SK-N-SH (cell line): Measurements from ENCODE around the gene CD2. TPM values are rescaled to one million over a fixed set of nuclear protein-coding genes. Genes with fewer than 3 reads are reported as not detected.

Source experiments
- CTCF ChIA-PET: fragments of 300-600, 350-600 bp; formaldehyde crosslinking; extraction: SDS; loops from one replicate; lab custom pipeline; 2021; lab: Yijun Ruan, JAX
- POLR2A ChIA-PET: fragments of 350-600 bp; sonication (Branson Sonifier 250); formaldehyde crosslinking; extraction: SDS; loops from one replicate; lab custom pipeline; 2020; ENCODE audit warnings: antibody characterized with exemption, inconsistent platforms; lab: Yijun Ruan, JAX
- DNase-seq: peaks from one replicate; pipeline ENCODE4 v3.0.0; 2012
- H2AFZ ChIP-seq: fragments of 200-600 bp; sonication (generic); 2 replicates; pipeline ENCODE4 v1.8.1; 2016; ENCODE audit warnings: antibody characterized with exemption, mild to moderate bottlenecking, low read depth
- H3F3A ChIP-seq: fragments of 200-600 bp; sonication (generic); replicated peaks from 2 replicates; pipeline ENCODE3; 2016; ENCODE audit warnings: antibody characterized with exemption, mild to moderate bottlenecking; ENCODE audit not compliant: insufficient read depth
- H3K27ac ChIP-seq, 2 experiments: fragments of 200-500 bp in 1 of 2; fragments of 200-600 bp in 1 of 2; sonication (Bioruptor generic) in 1 of 2; sonication (generic), shearing (Covaris generic) in 1 of 2; 2 replicates each; pipeline versions ENCODE4 v1.5.1 to v1.6.1; 2014 to 2016; ENCODE audit warnings: low read depth in 2 of 2, inconsistent platforms in 1 of 2, low read length in 1 of 2, mild to moderate bottlenecking in 1 of 2, mixed read lengths in 1 of 2
- H3K27me3 ChIP-seq: fragments of 200-600 bp; sonication (generic), shearing (Covaris generic); 2 replicates; pipeline ENCODE4 v1.6.1; 2016; ENCODE audit warnings: mixed run types; ENCODE audit not compliant: insufficient read depth
- H3K36me3 ChIP-seq, 2 experiments: fragments of 200-500 bp in 1 of 2; fragments of 200-600 bp in 1 of 2; sonication (Bioruptor generic) in 1 of 2; sonication (generic) in 1 of 2; replicated peaks in 1 of 2; 2 replicates each; pipeline versions ENCODE3 to v1.5.1; 2014 to 2016; ENCODE audit warnings: low read length in 1 of 2, mild to moderate bottlenecking in 1 of 2; ENCODE audit not compliant: insufficient read depth in 2 of 2, control insufficient read depth in 1 of 2
- H3K4me1 ChIP-seq, 2 experiments: fragments of 200-500 bp in 1 of 2; fragments of 200-600 bp in 1 of 2; sonication (Bioruptor generic) in 1 of 2; sonication (generic), shearing (Covaris generic) in 1 of 2; 2 replicates each; pipeline versions ENCODE4 v1.5.1 to v1.6.1; 2014 to 2016; ENCODE audit warnings: low read depth in 1 of 2, low read length in 1 of 2, mixed run types in 1 of 2; ENCODE audit not compliant: insufficient read depth in 2 of 2, control insufficient read depth in 1 of 2
- H3K4me2 ChIP-seq: fragments of 200-600 bp; sonication (generic), shearing (Covaris generic); 2 replicates; pipeline ENCODE4 v1.6.1; 2017; ENCODE audit warnings: mixed run types
- H3K4me3 ChIP-seq, 2 experiments: fragments of 200-500 bp in 1 of 2; fragments of 200-600 bp in 1 of 2; sonication (Bioruptor generic) in 1 of 2; sonication (generic), shearing (Covaris generic) in 1 of 2; 2 replicates each; pipeline versions ENCODE4 v1.5.1 to v1.8.1; 2014 to 2016; ENCODE audit warnings: low read depth in 2 of 2, inconsistent platforms in 1 of 2, low read length in 1 of 2, mild to moderate bottlenecking in 1 of 2, mixed read lengths in 1 of 2, moderate library complexity in 1 of 2
- H3K79me2 ChIP-seq: fragments of 200-600 bp; sonication (generic); 2 replicates; pipeline ENCODE4 v1.8.1; 2017; ENCODE audit warnings: mild to moderate bottlenecking; ENCODE audit not compliant: insufficient read depth
- H3K9ac ChIP-seq: fragments of 200-600 bp; sonication (generic); 2 replicates; pipeline ENCODE4 v1.6.1; 2017; ENCODE audit warnings: mixed run types
- H3K9me2 ChIP-seq: fragments of 200-600 bp; sonication (generic); 2 replicates; pipeline ENCODE4 v1.6.1; 2017; ENCODE audit warnings: mixed run types
- H3K9me3 ChIP-seq: fragments of 200-600 bp; sonication (generic); 2 replicates; pipeline ENCODE4 v1.6.1; 2017; ENCODE audit warnings: mixed run types, mild to moderate bottlenecking, moderate library complexity
- H4K20me1 ChIP-seq: fragments of 200-600 bp; sonication (generic); 2 replicates; pipeline ENCODE4 v1.6.1; 2017; ENCODE audit warnings: mild to moderate bottlenecking, mixed run types; ENCODE audit not compliant: insufficient read depth
- ELF1 ChIP-seq: IDR thresholded peaks from 2 replicates; pipeline ENCODE4 v1.4.0; 2012
- EP300 ChIP-seq, 2 experiments: IDR thresholded peaks; 2 replicates each; pipeline versions ENCODE4 v1.4.0 to v1.6.1; 2012; ENCODE audit warnings: borderline replicate concordance in 1 of 2, low read depth in 1 of 2, low read length in 1 of 2
- EZH2phosphoT487 ChIP-seq: fragments of 200-600 bp; sonication (generic); IDR thresholded peaks from 2 replicates; pipeline ENCODE4 v1.6.1; 2017; ENCODE audit warnings: low read depth, mixed run types, mild to moderate bottlenecking, antibody characterized with exemption, moderate library complexity, borderline replicate concordance
- GABPA ChIP-seq: IDR thresholded peaks from 2 replicates; pipeline ENCODE4 v1.4.0; 2012; ENCODE audit warnings: low read depth, mild to moderate bottlenecking
- GATA2 ChIP-seq: sonication (generic); formaldehyde crosslinking; IDR thresholded peaks from 2 replicates; pipeline ENCODE4 v1.5.0; 2020; ENCODE audit warnings: mild to moderate bottlenecking, missing genetic modification reagents
- MEF2A ChIP-seq: IDR thresholded peaks from 2 replicates; pipeline ENCODE4 v1.4.0; 2012; ENCODE audit warnings: low read depth, borderline replicate concordance
- NFIC ChIP-seq: IDR thresholded peaks from 2 replicates; pipeline ENCODE4 v1.4.0; 2012; ENCODE audit warnings: borderline replicate concordance
- RXRA ChIP-seq: IDR thresholded peaks from 2 replicates; pipeline ENCODE4 v1.4.0; 2012; ENCODE audit warnings: low read depth, mild to moderate bottlenecking, borderline replicate concordance
- SIN3A ChIP-seq: IDR thresholded peaks from 2 replicates; pipeline ENCODE4 v1.6.1; 2012; ENCODE audit warnings: low read depth, mild to moderate bottlenecking, low read length, moderate library complexity, borderline replicate concordance
- TCF12 ChIP-seq: IDR thresholded peaks from 2 replicates; pipeline ENCODE4 v1.4.0; 2012
- USF2 ChIP-seq: fragments of 150-350 bp; IDR thresholded peaks from 2 replicates; pipeline ENCODE4 v1.6.1; 2017; ENCODE audit warnings: antibody characterized with exemption, low read length, low read depth, borderline replicate concordance
- WGBS: methylation state at CpG from one replicate; pipeline ENCODE4 v1.1.6; 2017; ENCODE audit warnings: low lambda C conversion rate; 5-methylcytosine and 5-hydroxymethylcytosine counted together
- polyA plus RNA-seq, 3 experiments: library from polyadenylated mRNA; depleted of rRNA; stranded (reverse); fragments of >200 nt; gene quantifications; 2 replicates each; pipeline ENCODE4 v1.2.3, GENCODE V29; 2012
- TF ChIP-seq, protein P1 (sequence below): IDR thresholded peaks from 2 replicates; pipeline ENCODE4 v1.6.1; 2012; ENCODE audit warnings: mild to moderate bottlenecking, low read depth, low read length, moderate library complexity
- TF ChIP-seq, protein P2 (sequence below): IDR thresholded peaks from 2 replicates; pipeline ENCODE4 v1.4.0; 2012; ENCODE audit warnings: low read depth

Gene CD2
- polyA plus RNA-seq, 1 of the 3 experiments (the other 2 are of a cell fraction), result not detected

DNA sequence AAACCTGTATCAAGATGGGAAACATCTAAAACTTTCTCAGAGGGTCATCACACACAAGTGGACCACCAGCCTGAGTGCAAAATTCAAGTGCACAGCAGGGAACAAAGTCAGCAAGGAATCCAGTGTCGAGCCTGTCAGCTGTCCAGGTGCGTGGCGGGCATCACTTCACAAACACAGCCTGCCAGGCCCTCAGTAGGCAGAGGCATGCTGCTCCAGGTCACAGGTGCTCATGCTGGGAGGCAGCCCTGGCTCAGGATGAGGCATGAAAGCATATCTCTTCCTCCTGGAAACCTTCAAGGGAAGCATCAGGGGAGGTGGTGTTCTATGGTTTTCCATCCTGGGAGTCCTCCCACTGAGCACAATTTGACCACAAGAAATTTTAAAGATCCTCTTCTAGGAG is 6.3 kb downstream of the CD2 start (continued):
- TF ChIP-seq, protein P1, sequence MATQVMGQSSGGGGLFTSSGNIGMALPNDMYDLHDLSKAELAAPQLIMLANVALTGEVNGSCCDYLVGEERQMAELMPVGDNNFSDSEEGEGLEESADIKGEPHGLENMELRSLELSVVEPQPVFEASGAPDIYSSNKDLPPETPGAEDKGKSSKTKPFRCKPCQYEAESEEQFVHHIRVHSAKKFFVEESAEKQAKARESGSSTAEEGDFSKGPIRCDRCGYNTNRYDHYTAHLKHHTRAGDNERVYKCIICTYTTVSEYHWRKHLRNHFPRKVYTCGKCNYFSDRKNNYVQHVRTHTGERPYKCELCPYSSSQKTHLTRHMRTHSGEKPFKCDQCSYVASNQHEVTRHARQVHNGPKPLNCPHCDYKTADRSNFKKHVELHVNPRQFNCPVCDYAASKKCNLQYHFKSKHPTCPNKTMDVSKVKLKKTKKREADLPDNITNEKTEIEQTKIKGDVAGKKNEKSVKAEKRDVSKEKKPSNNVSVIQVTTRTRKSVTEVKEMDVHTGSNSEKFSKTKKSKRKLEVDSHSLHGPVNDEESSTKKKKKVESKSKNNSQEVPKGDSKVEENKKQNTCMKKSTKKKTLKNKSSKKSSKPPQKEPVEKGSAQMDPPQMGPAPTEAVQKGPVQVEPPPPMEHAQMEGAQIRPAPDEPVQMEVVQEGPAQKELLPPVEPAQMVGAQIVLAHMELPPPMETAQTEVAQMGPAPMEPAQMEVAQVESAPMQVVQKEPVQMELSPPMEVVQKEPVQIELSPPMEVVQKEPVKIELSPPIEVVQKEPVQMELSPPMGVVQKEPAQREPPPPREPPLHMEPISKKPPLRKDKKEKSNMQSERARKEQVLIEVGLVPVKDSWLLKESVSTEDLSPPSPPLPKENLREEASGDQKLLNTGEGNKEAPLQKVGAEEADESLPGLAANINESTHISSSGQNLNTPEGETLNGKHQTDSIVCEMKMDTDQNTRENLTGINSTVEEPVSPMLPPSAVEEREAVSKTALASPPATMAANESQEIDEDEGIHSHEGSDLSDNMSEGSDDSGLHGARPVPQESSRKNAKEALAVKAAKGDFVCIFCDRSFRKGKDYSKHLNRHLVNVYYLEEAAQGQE, result no peak
- TF ChIP-seq NFIC (no peak), SIN3A (no peak), GABPA (no peak), EP300 (IDR thresholded peaks at IDR 0.05; ENCODE audit: borderline replicate concordance in 1 of 2, low read depth in 1 of 2, low read length in 1 of 2) (no peak), RXRA (no peak), MEF2A (no peak)
- TF ChIP-seq, all 33 proteins: peak for 0

DNA sequence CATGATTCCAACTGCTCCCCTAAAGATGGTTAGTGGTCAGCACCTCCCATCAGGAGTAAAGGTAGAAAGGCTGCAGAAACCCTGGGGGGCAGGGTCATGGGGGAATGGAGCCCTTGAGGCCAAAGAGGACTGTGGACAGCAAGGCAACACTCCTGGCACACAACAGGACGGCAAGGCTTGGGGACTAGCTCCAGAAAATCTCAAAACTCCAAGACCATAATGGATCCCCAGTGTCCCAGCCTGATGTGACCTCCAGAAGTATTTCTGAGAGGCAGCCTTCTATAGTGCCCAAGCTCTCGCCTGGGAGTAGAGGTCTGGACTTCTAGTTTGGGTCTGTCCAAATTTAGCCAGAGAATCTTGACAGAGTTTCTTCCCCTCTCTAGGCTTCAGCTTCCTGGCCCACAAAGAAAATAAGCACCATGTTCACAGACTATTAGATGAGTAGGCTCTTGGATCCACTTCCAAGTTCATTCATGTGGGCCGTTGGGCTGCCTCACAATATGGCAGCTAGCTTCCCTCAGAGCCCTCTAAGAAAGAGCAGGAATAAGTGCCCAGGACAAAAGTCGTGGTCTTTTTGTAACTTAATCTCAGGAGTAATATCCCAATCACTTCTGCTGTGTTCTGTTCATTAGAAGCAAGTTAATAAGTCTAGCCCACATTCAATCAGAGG is 6.9 kb downstream of the CD2 start:
- WGBS, result 0% methylated on average over 3 of the region's 4 CpGs
- no peaks in the 10 kb centered on the region for H3K9me3 ChIP-seq
- H4K20me1 ChIP-seq, result no peaks in the 10 kb centered on the region
- DNase-seq, result no peak
- no peak overlapping the region for H3K27ac ChIP-seq
- H3K9me2 ChIP-seq, result no peaks in the 10 kb centered on the region
- H3K79me2 ChIP-seq, result no peaks in the 10 kb centered on the region
- CTCF ChIA-PET, result no interaction called here
- no peak overlapping the region for H2AFZ ChIP-seq
- no peak overlapping the region for H3K9ac ChIP-seq
- no peaks in the 10 kb centered on the region for H3K4me1 ChIP-seq
- no peak overlapping the region for H3K4me3 ChIP-seq
- H3K27me3 ChIP-seq, result no peaks in the 10 kb centered on the region
- H3K4me2 ChIP-seq, result no peak overlapping the region
- POLR2A ChIA-PET, result no interaction called here
- no peaks in the 10 kb centered on the region for H3F3A ChIP-seq
- TF ChIP-seq TCF12 (no peak), EP300 (IDR thresholded peaks at IDR 0.05; ENCODE audit: borderline replicate concordance in 1 of 2, low read depth in 1 of 2, low read length in 1 of 2) (no peak), RXRA (no peak), ELF1 (no peak), EZH2phosphoT487 (no peak), GATA2 (no peak)
- TF ChIP-seq, protein P2, sequence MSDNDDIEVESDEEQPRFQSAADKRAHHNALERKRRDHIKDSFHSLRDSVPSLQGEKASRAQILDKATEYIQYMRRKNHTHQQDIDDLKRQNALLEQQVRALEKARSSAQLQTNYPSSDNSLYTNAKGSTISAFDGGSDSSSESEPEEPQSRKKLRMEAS, result no peak
- no peaks in the 10 kb centered on the region for H3K36me3 ChIP-seq

- Histone ChIP-seq H3K9me3 (no peaks in the 10 kb centered on the region), H4K20me1 (no peaks in the 10 kb centered on the region), H3K4me3 (no peak overlapping the region), H3K4me2 (no peak overlapping the region), H3K9ac (no peak overlapping the region), H3K36me3 (no peaks in the 10 kb centered on the region), H3K4me1 (peaks cover 0 to 2% of the 10 kb centered on the region in 2 experiments; a peak in 1 of 4 replicates), H2AFZ (no peak overlapping the region), H3K9me2 (no peaks in the 10 kb centered on the region), H3K79me2 (no peaks in the 10 kb centered on the region), H3K27ac (no peak overlapping the region), H3K27me3 (no peaks in the 10 kb centered on the region), H3F3A (no peaks in the 10 kb centered on the region)
- TF ChIP-seq NFIC (no peak), USF2 (no peak)
- POLR2A ChIA-PET, result no interaction called here
- no peak for DNase-seq
- CTCF ChIA-PET, result interaction anchor here (0.7 kb wide), 1 partner anchor 871 kb away, joined by 3 read pairs; no protein-coding TSS in a partner anchor
- 22% methylated on average over 2 of the region's 2 CpGs for whole genome bisulfite sequencing
These were observed 8.1 kb downstream of the CD2 start for GRCh38 chr1:116762281-116762680.
